GM12865 (cell line): ENCODE measurements around the gene PTPRN2.

Experiments used
- DNase-seq: peaks from one replicate; pipeline ENCODE4 v3.0.0; 2010; ENCODE audit warnings: low read depth
- H3K4me3 ChIP-seq: 2 replicates; pipeline ENCODE4 v1.5.1; 2011; ENCODE audit warnings: mild to moderate bottlenecking, low read depth, low read length, control low read depth
- TF ChIP-seq, protein P1 (sequence below): IDR thresholded peaks from 2 replicates; pipeline ENCODE4 v1.5.1; 2011; ENCODE audit warnings: low read length, control low read depth, low read depth, inconsistent platforms; ENCODE audit not compliant: insufficient read depth; ENCODE audit errors: missing control alignments

Gene PTPRN2

GRCh38 chr7:158442260-158442659 lies 145.4 kb downstream of the PTPRN2 start:
- H3K4me3 ChIP-seq: no peak overlapping the region
- no peak for DNase-seq
- TF ChIP-seq, protein P1, sequence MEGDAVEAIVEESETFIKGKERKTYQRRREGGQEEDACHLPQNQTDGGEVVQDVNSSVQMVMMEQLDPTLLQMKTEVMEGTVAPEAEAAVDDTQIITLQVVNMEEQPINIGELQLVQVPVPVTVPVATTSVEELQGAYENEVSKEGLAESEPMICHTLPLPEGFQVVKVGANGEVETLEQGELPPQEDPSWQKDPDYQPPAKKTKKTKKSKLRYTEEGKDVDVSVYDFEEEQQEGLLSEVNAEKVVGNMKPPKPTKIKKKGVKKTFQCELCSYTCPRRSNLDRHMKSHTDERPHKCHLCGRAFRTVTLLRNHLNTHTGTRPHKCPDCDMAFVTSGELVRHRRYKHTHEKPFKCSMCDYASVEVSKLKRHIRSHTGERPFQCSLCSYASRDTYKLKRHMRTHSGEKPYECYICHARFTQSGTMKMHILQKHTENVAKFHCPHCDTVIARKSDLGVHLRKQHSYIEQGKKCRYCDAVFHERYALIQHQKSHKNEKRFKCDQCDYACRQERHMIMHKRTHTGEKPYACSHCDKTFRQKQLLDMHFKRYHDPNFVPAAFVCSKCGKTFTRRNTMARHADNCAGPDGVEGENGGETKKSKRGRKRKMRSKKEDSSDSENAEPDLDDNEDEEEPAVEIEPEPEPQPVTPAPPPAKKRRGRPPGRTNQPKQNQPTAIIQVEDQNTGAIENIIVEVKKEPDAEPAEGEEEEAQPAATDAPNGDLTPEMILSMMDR: no peak

DNA sequence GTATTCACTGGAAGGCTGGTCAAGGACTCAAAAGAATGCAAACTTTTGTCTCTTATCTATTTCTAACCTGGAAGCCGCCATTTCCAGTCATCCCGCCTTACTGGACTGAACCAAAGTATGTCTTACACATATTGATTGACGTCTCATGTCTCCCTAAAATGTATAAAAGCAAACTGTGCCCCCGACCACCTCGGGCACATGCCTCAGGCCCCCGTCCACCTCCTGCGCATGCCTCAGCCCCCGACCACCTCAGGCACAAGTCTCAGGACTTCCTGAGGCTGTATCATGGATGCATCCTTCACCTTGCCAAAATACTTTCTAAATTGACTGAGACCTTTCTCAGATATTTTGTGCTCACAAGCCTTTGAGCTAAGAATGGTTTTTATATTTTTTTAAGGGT lies 148.6 kb downstream of the PTPRN2 start:
- TF ChIP-seq, protein P1: no peak
- H3K4me3 ChIP-seq: no peak overlapping the region
- DNase-seq: no peak

DNA sequence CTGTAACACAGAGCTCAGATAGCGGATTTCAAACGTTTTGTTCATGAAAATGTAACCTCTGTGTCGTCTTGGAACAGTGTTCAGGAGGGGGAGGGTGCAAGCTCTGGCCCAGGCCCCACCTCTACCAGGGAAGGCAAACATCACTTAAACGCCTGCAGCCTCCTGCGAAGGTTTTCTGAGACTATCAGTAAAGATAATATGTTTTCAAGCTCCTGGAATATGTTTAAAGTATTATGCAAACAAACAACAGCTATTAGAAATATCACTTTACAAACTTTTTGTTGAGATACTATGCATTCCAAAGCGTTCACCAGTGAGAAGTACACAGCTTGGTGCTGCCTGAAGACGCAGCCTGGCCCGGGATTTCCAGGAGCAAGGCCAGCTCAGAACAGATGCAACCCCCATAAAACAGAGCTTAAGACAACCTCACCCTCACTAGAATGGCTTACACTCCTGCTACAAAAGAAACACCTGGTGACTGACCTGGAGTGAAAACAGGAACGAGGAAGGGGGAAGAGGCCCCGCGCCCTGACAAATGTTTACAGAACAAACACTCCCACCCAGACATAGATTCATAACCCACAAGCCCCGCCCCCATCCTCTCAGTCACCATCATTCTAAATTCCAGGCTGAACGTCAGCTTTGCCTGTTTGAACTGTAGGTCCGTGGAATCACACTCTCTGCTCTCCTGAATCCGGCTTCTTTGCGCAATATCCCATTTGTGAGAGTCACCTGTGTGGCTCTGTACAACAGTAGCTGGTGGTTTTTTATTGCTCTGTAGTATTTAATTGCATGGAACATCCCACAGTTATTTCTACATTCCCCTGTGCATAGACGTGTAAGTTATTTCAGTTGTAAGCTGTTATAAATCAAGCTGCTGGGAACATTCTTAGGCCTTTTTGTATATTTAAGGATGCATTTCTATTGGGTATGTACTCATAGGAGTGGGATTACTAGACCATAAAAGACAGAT lies 155.0 kb downstream of the PTPRN2 start:
- no peak for DNase-seq
- TF ChIP-seq, protein P1: no peak
- H3K4me3 ChIP-seq: no peak overlapping the region

DNA sequence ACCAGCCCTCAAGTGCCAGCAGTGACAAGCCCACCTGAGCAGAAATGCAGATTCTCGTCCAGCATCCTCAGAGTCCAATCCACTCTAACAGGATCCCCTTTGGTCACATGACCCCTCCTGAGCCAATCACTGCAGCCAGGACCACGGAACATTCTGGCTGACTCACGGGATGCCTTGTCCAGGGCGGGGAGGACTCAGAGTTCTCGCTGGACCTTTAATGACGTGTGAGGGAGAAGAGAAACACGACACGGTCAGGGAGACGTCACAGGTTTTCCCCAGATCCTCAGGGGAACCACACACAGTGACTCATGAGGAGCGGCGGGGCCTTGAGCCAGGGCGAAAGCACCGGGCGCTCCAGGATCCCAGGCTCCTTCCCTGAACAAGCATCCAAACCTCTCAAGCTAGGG lies 155.7 kb downstream of the PTPRN2 start:
- no peak overlapping the region for H3K4me3 ChIP-seq
- no peak for DNase-seq
- TF ChIP-seq, protein P1: no peak

GRCh38 chr7:158431055-158431940 lies 156.3 kb downstream of the PTPRN2 start:
- TF ChIP-seq, protein P1: no peak
- DNase-seq: no peak
- no peak overlapping the region for H3K4me3 ChIP-seq

DNA sequence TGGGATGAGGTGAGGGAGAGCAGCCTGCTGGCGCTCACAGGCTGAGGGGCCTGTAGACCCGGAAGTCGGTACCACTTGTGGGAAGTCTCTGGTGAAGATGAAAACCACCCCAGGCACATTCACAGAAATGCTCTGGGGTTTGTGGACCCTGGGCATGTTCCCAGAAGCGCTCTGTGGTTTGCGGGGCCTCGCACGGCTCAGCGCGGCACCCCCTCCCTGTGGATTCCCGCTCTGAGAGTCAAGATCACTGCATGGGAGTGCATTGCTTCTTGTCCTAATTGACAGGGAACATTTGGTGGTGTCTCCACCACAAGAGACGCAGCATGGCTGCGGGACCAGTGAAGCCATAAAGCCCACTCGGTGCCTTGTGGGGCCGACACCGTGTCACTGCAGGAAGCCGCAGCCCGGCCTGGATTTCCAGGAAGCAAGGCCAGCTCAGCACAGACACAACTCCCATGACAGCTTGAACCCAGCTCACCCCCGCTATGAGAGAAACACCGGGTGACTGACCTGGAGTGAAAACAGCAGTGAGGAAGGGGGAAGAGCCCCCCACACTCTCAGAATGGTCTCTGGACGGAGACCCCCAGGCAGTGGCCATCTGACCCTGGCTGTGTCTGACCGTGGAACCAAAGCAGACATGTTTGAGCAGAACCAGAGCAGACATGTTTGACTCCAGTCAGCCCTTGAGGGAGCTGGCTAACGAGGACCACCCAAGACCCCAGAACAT lies 157.2 kb downstream of the PTPRN2 start:
- TF ChIP-seq, protein P1: no peak
- DNase-seq: no peak
- no peak overlapping the region for H3K4me3 ChIP-seq
